GM18867 (cell line): ENCODE results near the gene BRAF.
"Not testable (repeated sequence)": the region's sequence is repeated elsewhere in the genome, so short reads cannot be mapped to it uniquely, and the experiment has no call there.

Source experiments
- ATAC-seq: cut with Tn5 transposase; IDR thresholded peaks from one replicate; pipeline ENCODE4 v1.9.1; 2021; ENCODE audit warnings: mild to moderate bottlenecking, moderate library complexity; ENCODE audit not compliant: unreplicated experiment

BRAF gene

DNA sequence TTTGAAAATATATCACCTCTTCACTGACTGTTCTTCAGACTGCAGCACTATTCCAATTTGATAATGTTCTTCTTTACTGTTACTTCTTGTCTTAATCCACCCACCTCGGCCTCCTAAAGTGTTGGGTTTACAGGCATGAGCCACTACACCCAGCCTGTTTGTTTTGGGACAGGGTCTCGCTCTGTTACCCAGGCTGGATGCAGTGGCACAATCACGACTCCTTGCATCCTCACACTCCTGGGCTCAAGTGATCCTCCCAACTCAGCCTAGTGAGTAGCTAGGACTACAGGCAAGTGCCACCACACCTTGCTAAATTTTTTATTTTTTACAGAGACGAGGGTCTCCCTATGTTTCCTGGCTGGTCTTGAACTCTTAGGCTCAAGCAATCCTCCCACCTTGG is 150.4 kb downstream of the BRAF start:
- ATAC-seq: no peak

GRCh38 chr7:140773104-140773503 is 151.6 kb downstream of the BRAF start:
- ATAC-seq: no peak

DNA sequence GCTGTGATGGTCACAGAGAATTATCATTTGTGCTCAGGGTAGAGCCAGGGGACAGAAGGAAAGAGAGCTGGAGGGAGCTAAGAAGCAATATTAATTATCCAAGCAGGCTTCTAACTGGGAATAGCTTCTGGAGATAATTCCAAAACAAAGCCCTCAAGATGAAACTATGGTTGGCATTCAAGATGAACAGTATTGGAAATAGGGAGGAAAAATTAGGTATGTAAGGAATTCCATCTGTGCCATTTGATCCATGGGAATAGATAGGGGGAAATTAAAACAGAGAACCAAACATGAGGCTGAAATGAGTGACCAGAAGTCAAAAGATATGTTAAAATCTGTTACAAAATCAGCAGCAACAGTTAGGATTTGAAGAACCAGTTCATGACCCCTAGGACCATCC is 152.9 kb downstream of the BRAF start:
- no peak for ATAC-seq

- ATAC-seq: no peak
Observed at GRCh38 chr7:140769852-140770251, 154.9 kb downstream of the BRAF start.

DNA sequence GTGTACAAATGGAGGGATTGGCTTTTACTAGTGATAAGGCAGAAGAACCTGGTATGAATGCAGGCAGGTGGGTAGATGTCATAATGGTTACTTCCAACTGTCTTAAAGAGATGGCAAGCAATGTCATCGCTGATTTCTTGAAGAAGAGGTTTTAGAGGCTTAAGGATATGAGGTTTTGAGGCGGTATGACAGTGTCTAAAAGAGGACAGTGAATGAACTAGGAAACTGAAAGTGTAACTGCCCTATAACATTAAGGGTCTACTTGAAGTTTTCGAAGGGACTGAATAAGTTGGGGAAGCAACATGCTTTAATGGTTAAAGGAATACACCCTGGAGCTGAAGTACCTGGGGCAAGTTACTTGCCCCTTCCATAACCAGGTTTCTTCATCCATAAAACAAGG is 157.3 kb downstream of the BRAF start:
- ATAC-seq: peak; percentile 72

GRCh38 chr7:140765441-140765840 is 159.3 kb downstream of the BRAF start:
- not testable (repeated sequence) for ATAC-seq

- ATAC-seq: not testable (repeated sequence)
Observed at GRCh38 chr7:140763166-140763565, 161.6 kb downstream of the BRAF start.

DNA sequence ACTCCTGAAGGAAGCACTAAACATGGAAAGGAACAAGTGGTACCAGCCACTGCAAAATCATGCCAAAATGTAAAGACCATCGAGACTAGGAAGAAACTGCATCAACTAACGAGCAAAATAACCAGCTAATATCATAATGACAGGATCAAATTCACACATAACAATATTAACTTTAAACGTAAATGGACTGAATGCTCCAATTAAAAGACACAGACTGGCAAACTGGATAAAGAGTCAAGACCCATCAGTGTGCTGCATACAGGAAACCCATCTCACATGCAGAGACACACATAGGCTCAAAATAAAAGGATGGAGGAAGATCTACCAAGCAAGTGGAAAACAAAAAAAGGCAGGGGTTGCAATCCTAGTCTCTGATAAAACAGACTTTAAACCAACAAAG is 163.4 kb downstream of the BRAF start:
- not testable (repeated sequence) for ATAC-seq

DNA sequence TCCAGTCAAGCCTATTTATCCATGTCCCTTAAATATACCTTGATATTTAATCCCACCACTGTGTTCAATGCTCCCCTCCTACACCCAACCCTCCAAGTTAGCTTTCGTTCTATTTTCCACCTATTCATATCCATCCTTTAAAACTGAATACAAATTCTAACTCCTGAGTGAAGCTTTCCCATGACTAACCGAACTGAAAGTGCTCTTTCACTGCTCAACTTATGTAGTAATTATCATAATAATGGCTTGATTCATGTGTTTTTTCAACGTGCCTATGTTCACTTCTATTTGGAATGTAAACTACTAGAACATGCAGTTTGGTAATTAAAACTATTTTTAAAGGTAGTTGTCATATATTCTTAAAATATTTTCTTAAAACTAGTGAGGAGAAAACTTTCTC is 170.2 kb downstream of the BRAF start:
- ATAC-seq: no peak

- no peak for ATAC-seq
Observed at GRCh38 chr7:140752533-140752932, 172.2 kb downstream of the BRAF start.

DNA sequence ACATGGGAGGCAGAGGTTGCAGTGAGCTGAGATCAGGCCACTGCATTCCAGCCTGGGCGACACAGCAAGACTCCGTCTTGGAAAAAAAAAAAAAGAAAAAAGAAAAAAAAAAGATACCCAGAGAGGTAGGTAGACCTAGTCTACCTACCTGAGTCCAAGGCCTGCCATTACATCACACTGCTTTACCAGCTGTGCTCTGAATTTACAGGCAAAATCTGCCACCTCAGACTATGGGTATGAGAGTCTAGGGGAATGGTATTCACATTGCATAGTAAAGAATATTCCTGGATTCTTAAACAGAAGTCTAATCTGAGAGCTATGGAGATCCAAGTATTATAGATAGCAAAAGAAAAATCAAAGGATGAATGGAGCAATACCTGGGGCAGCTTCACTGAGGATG is 178.0 kb downstream of the BRAF start:
- no peak for ATAC-seq

DNA sequence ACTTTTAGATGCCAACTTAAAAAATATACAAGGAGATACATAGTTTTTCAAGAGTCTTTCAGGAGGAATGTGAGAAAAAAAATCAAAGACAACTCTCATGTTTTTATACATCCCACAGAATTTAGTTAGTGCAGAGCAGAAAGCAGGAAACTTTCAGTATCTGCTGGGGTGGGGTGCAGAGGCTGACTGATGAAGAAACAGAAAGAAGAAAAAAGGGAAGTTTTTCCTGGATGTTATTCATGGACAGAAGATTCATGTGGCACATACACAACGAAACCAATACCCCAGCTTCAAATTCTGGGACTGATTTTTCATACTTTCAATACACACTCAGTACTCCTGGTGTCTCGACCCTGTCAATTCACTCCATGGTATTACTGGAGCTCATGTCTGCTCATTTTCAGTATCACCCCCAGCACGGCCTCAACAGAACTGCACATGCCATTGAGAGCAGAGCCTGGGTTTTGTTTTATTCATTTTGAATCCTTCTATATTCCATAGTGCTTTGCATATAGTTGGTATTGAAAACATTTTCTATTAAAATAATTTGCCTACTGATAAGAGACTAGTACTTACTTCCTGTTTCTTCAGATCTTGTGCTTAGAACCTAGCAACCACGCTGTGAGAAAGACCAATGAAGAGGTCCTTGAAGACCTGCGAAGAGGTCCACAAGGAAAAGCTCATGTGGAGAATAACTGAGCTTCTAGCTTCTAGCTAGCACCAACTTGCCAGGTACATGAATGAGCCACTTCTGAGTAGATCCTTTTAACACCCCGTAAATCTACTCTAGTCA is 179.3 kb downstream of the BRAF start:
- no peak for ATAC-seq

DNA sequence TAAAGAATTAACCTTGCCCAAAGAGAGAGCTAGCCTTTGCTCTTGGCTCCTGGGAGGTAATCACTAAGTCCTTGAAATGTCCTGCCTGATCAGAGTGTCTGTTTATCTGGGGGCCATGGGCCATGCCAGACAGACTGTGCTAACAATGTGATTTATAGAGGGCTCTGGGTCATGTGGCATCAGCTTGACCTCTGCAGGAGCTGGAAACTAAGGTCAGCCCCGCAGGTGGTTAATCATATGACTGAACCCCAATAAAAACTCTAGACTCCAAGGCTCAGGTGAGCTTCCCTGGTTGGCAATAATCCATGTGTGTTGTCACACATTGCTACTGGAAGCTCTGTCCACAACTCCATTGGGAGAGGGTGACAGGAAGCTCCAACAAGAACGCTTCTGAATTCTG is 180.7 kb downstream of the BRAF start:
- ATAC-seq: no peak

- ATAC-seq: not testable (repeated sequence)
Observed at GRCh38 chr7:140743255-140743654, 181.5 kb downstream of the BRAF start.

GRCh38 chr7:140738280-140738679 is 186.4 kb downstream of the BRAF start:
- ATAC-seq: no peak

DNA sequence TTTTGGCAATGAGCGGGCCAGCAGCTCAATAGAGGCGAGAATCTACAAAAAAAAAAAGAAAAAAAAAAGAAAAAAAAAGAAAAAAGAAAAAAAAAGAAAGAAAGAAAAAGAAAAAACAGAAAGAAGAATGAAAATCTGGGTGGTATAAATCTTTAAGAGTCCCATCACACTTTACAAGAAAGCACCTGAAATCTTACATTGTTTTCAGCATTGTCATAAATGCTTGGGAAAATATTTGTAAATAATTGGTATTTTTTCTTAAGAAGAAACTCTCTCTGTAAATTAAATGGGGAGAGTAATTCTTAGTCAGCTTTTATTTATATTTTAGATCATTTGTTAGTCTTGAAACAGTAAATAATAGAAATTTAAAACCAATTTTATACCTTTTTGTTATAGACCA is 190.0 kb downstream of the BRAF start:
- no peak for ATAC-seq

- no peak for ATAC-seq
Observed at GRCh38 chr7:140734096-140734495, 190.6 kb downstream of the BRAF start.

DNA sequence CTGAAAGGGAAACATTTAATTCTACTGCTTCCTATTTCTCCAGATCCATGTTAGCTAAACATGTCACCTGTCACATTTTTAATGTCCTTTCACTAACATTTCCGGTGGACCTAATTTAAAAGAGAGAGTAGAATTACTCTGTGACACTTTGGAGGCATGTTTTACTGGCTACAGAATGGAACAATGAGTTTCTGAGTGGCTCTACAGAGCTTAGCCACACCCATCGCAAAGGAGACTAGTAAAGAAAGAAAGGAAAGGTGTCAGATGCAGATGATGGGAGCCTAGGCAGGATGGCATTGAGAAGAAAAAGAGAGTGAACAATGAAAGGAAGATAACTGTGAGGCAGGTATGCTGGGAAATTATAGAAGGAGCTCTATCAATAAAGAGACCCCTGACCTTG is 192.3 kb downstream of the BRAF start:
- ATAC-seq: no peak

DNA sequence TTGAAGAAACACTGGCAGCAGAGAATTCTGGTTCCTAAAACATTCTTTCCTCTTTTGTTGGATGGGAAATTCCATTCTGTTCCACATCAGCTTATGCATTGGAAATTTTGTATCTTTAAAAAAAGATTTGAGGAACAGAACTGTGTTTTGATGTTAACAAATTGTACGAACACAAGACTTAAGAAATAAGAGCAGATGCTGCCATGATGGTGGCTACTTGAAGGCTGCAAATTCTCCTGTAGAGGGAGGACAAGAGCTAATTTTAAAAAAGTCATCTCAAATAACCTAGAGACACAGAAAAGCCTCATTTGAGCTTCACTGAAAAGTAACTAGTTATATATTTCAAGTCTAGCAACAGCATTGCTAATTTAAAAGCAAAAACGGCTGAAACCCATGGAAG is 198.4 kb downstream of the BRAF start:
- no peak for ATAC-seq

DNA sequence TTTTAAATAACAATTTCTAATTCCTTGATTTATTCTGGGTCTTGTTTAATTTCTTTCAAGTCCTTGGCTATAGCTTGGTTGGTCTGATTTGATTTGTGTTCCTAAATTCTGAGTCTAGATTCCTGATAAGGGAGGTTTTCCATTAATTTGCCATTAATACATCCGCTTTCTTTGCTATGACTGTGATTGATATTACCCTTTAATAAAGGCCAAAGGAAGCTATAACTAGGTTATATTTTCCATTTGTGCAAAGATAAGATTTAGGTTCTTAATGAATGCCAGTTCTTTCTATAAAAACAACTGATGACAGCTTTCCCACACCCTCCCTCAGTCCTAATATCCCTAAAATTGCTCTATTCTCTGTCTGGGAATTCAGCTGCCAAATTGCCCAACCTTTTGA is 200.0 kb downstream of the BRAF start:
- no peak for ATAC-seq

DNA sequence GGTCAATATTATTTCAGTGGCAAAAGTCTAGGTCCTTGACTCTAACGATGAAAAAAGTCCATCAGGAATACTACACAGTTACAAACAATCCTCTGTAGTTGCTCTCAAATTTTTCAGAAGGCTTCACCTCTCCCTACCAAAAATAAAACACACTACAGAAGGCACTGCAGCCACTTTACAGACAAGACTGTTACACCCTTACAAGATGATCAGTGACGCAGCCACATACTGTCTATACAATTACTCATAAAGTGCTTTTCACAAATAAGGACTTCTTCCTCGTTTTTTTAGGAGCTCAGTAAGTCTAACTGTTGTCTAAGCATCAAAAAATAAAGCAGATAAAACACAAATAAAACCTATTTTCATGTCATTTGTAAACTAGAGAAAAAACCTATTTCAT is 201.2 kb downstream of the BRAF start:
- no peak for ATAC-seq

GRCh38 chr7:140723006-140723405 is 201.7 kb downstream of the BRAF start:
- no peak for ATAC-seq

- no peak for ATAC-seq
Observed at GRCh38 chr7:140722254-140722653, 202.5 kb downstream of the BRAF start.
